Amygdala (tissue), 56 donors: Measurements from ENCODE around the gene RNF130.

Experiments used
- DNase-seq, 56 donors: peaks; one replicate each; lab custom pipeline; 2025; lab: John Stamatoyannopoulos, UW

Gene RNF130, protein sequence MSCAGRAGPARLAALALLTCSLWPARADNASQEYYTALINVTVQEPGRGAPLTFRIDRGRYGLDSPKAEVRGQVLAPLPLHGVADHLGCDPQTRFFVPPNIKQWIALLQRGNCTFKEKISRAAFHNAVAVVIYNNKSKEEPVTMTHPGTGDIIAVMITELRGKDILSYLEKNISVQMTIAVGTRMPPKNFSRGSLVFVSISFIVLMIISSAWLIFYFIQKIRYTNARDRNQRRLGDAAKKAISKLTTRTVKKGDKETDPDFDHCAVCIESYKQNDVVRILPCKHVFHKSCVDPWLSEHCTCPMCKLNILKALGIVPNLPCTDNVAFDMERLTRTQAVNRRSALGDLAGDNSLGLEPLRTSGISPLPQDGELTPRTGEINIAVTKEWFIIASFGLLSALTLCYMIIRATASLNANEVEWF

DNA sequence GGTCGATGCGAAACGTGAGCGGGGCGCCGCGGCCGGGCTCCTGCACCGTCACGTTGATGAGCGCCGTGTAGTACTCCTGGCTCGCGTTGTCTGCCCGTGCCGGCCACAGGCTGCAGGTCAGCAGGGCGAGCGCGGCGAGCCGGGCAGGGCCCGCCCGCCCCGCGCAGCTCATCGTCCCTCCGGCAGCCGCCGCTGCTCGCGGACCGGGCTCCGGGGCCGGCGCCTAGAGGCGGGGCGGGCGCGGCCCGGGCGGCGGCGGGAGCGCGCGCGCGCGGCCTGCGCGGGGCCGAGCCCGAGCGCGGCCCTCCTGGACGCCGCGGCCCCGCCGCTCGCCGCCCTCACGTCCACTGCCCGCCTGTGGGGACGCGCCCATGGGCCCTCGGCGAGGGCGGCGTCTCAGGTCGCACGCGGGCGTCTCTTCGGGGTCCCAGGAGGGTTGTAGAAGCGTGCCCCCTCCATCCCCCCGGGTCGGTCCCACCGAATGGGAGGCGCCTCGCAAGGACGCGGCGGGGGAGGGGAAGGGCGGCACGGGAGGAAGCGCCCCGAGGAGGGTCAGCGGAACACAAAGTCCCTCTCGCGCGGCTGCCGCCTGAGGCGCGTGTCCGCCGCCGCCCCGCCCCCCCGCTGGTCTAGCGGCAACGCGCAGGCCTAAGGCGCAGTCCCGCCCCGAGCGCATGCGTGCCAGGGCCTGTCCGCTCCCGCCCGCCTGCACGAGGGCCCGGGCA lies at the start of gene RNF130:
RNF130 (minus strand) TSS at position 229 of the 725 bp plus-strand sequence; CDS start at position 172, 57 bp downstream.
- peak in 55 of 56 donors; percentile 40 to 94 (median 82) for DNase-seq

DNA sequence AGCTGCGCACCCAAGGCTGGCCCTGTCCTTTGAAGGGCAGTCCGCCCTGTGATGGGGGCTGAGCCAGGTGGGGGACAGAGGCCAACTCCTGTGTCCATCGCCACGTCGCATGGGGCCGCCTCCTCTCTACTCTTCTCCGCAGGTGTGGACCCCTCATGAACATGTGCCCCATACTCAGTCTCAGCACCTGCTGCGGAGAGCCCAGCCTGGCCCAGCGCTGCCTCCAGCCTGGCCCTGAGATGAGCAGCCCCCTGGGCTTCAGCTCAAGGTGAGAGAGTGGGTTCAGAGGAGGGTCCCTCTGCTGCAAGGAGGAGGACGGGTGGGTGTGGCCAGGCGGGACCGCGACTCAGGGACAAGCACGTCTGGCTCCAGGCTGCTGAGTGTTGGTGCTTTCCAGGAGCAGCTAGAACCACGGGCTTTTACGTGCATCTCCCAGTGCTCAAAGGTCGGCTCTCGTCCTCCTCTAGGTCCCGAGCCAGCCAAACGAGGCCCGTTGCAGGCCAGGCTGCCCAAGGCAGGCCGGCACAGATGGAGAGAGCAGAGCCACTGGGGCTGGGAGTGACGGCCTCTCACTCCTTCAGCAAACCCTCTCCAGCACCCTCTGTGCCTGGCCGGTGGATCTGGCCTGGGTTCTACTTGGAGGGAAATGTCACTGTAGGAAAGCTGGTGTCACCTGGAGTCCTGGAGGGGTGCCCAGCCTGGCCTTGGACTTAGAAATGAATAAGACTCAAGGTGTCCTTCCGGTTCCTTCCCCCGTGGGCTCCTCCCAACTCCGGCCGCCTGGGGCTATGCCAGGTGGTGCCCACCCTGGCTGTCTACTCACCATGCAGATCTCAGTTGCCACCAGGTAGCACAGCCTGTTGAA lies 48.9 kb upstream of the RNF130 start:
- DNase-seq, result no peak

DNA sequence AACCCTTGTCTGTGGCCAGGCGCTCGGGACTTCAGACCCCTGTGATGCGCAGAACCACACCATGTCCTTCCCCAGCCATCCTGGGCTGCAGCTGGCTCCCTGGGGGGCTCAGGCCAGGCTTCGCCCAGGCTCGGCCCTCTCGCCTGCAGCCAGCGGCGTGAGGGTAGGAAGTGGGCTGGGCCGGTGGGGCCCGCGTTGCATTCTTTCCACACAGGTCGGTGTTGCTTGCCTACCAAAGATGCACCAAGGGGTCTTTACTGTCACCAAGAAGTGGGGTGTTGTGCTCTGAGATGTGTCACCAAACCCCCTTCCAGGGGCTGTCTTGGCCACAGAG lies 48.3 kb upstream of the RNF130 start:
- no peak for DNase-seq

DNA sequence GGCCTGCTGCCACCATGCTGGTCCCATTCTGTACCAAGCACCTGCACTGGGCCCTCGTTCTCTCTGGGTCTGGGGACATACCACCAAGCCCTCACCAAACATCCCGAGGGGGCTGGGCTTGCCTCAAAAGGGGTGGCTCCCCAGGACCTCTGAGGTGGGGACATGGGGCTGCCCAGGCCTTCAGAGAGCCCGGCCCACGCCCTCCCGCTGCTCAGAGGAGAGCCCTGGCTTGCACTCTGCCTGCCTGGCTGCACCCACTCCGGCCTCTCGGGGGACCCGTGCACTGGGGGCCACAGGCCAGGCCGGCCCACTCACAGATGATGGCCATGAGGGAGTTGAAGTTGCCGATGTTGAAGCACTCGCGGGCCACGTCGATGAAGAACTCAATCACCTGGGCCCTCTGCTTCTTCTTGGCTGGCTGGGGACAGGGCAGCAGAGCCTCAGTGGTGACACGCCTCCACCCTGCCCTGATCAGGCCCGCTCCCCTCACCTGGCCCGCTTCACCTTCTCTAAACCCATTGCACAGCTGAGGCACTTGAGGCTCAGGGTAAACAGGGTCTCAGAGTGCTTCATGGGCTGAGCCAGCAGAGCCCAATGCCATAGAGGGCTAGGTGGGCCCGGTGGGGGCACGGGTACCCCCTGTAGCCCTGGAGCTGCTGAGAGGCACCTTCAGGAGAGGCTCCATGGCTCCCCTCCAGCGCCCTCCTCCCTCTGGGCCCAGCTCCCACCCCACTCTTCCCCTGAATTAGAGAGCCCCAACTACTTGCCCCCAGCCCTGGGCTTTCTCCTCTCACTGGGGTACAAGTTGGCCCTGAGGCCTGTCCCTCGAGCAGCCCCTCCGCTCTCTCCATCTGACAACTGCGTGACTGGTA lies 47.7 kb upstream of the RNF130 start:
- no peak for DNase-seq

DNA sequence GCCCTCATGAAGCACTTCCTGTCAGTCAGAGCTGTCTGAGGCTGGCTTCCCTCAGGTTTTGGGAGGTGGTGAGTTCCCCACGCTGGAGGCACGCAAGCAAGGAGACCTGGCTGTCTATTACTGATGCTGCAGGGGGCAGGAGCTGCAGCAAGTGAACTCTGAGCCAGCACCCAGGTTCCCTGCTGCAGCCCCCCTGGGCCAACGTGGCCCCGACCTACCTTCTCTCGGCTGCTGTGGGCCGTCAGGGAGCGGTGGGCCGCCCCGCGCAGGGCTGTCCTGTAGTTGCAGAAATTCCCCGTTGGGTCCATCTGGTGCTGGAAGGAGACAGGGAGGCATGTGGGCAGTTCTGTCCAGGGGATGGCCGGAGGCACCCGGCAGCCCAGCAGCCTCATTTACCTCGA lies 46.8 kb upstream of the RNF130 start:
- no peak for DNase-seq

DNA sequence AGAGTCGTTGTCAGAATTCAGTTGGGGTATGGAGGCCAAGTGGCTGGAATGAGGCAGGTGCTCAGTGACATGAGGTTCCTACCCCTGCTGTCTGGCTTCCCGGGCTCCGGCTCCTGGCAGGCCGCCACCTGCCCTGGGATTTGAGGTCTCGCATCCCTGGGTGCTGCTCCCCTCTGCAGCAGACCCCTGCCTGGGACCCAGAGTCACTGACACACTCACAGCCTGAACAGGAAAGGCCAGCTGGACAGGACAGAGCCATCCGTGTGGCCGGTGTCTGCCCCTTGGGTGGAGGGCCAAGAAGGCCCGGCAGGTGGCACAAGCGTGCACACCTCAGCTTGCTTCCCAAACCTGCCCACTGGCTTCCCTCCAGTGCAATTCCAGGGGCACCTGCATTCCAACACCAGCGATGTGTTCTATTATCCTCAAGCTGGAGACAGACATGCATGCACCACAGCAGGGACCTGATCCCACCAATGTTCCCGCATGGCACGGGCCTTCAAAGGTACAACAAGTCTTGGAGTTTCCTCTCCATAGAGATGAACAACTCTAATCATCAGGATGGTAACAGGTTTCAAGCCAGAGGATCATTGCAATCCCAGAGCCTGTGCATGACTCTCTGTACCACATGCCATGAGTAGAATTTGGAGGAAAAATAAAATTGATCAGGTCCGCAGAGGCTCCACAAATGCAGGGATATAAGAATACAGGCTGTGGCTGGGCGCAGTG lies 45.6 kb upstream of the RNF130 start:
- DNase-seq, result no peak

DNA sequence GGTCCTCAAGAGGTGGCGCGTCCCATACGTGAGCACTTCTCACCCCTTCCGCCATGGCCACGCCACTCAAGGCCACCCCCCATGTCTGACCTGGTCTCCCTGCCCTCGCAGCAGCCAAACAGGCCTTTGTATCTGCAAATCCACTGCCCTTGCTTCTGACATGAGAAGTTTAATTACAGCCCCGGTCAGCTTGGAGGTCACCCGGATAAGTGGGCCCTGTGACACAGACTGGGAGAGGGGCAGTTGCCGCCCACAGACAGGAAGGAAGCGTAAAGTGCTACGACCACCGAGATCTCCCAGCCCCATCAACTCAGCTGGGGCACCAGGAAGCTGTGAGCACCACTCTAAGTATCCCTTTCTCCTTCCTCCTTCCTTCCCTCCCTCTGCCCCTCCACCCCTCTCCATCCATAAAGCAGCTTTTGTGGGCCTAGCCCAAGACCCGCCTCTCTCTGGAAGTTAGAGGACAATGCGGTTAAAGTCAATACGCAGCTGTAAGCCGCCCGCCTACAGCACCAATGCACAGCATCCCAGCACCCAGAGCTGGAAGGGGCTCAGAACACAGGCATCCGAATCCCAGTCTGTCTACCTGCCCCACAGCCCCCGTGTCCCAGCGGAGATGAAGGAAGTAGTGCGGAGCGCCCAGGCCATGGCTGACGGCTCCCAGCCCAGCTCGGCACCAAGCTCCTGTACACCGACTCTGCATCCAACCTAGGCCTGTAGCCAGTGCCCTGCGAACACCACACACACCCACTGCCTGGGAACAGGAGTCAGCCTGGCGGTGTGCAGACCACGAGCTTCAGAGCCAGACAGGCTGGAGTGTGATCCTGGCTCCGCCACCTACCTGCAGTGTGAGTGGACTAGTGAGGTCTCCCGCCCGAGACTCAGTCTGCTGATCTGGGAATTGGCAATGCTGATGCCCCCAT lies 44.8 kb upstream of the RNF130 start:
- DNase-seq, result no peak

DNA sequence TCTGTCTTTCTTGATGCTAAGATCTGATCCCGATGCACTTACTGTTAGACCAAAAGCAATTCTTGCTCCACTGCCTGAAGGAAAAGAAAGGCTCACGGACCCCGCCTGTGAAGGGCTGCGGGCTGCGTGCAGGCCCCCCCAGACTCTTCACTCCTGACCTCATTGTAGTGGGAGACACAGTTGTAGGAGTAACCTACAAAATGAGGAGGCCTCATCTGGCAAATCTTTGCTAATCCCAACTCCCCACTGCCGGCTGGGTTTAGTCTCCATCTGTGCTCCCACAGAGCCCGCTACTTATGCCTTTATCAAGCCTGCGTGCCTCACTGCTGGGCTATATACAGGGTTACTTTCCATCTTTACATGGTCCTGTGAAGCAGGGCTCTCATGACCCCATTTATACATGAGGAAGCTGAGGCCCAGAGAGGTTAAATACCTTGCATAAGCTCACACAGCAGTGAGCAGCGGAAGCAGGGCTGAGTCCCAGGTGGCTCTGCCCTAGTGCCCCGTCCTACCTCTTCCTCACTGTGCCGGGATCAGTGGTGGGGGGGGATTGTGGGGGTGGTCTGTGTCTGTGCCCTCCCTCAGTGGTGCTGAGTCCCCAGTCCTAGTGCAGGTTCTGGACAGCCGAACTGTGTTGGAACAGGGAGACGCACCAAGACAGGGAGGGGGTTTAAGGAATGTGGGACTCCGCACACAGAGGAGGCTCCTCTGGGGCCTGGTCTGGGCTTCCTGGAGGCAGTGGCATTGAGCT lies 43.9 kb upstream of the RNF130 start:
- no peak for DNase-seq

DNA sequence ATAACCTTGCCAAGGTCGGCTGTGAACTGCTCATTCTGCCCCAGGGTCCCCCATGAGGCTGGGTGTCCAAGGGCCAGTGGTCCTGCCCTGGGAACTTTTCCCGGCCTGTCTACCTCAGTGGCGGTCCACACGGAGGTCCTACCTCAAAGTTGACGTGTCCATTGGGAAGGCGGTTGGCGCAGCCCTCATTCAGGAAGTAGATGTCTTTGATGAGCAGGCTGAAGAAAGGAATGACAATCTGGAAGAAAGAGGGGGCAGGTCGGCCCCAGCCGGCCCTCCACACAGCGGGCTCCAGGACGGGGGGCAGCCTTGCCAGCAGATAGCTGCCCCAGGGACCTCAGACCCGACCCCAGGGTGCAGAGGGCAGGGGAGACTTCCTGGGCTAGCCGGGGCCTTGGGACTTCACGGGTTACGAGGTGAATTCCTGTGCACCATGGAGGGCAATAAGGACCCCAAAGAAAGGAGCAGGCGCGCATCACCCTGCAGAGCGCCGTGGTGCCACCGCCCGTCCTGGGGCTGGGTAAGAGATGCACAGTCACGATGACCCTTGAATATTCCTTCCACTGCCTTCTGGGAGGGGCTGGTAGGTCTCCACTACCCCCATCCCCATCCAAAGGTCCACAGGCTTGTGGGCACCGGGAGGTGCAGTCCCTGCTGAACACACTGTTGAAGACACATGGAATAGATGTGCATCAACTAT lies 42.9 kb upstream of the RNF130 start:
- no peak for DNase-seq

DNA sequence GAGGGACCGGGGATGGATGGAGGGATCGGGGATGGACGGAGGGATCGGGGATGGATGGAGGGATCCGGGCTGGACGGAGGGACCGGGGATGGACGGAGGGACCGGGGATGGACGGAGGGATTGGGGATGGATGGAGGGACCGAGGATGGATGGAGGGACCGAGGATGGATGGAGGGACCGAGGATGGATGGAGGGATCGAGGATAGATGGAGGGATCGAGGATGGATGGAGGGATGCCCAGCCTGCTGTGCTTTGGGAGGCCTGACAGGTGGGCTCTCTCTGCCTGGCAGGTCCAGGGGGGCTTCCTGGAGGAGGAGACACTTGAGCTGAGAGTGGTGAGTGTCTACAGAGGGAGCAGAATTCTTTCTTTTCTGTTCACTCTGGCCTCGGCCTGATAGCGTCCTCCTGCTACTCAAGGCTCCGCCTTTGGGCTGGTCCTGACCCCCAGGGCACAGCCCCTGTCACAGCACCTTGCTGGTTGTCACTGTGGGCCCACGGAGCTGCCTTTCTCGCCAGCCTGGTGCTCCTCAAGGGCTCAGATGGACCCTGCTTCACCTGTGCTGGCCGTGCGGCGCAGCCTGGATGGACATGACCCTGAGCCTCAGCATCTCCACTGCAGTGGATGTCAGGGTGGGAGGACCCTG lies 42.2 kb upstream of the RNF130 start:
- no peak for DNase-seq

DNA sequence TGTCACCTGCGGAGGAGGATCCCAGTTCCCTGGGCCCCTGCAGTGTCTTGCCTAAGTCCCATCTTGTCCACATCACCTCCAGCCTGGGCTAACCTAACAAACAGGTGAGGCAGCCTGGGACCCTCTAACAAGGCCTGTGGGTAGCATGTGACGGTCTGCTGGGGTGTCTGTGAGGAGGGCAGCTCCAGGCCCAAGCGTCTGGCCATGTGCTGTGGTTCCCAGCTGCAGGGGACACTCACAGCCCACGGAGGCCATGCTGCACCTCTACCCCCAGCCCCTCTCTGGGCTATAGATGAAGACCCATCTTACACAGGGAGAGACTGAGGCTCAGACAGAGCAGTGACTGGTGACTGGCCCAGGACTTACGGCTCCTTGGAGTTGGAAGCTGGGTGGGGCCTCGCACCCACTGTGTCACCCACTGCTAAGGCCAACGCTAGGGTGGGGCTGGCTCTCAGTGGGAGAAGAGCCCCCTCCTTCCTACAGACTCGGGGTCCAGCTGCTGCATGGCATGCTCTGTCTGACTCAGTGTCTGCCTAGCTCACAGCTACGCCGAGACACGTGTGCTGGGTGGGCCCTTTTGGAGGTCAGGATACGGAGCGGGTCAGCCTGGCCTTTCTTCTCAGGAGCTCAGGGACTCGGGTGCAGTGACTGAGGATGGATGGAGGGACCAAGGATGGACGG lies 40.8 kb upstream of the RNF130 start:
- DNase-seq, result no peak

DNA sequence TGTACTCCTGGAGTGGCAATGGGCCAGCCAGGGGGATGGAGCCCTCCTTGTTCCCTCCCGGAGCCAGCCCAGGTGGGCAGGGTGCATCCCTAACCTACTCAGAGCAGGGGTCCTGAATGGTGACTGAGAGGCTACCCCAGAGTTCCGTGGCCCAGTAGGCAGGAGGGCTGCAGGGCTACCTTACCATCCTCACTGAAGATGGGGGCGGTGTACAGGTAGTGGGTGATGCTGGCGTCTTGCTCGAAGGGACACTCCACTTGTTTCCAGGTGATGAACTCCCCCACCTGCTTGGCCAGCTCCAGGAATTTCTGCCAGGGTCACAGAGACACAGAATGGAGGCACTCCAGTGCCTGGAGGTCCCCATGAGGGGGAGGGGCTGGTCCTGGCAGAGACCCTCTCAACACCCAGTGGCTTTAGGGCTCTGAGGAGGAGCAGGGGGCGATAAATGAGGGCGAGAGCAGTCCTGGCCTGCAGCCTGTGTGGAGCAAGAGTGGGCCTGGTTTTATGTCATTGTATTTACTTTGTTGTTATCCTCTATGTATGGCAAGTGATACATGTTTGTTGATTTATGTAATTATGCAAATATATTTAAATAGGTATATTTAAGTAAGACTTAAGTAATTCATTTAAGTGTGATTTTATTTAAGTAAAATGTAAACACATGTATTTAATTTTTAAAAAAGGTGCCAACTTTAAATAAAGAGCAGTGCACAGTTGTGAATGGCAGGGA lies 39.9 kb upstream of the RNF130 start:
- no peak for DNase-seq

DNA sequence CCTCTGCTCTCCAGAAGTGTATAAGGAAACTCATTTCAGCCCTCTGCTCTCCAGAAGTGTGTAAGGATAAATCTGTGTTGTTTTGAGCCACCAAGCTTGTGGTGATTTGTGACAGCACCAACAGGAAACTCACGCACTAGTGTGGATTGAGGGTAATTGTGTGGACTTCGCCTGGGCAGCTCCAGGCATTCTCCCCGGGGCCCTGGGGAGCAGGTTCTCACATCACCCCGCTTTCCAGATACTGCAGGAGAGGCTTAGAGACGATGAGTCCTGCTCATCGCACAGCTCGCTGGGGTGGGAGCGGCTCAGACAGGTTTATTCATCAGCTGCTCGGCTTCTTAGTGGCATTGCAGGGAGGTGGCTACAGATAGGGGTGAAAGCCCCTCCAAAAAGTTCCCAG lies 38.4 kb upstream of the RNF130 start:
- DNase-seq, result no peak

DNA sequence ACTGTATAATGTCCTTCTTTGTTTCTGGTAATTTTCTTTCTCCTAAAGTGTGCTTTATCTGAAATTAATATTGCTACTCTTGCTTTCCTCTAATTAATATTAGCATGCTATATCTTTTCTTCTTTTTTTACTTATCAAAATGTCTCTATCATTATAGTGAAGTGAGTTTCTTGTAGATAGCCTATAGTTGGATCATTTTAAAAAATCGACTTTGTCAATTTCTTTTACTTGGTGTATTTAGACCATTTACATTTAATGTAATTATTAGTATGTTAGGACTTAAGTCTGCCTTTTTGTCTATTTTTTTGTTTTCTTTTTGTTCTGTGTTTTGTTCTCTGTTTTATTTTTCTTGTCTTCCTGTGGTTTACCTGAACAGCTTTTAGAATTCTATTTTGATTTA lies 35.4 kb upstream of the RNF130 start:
- no peak for DNase-seq

DNA sequence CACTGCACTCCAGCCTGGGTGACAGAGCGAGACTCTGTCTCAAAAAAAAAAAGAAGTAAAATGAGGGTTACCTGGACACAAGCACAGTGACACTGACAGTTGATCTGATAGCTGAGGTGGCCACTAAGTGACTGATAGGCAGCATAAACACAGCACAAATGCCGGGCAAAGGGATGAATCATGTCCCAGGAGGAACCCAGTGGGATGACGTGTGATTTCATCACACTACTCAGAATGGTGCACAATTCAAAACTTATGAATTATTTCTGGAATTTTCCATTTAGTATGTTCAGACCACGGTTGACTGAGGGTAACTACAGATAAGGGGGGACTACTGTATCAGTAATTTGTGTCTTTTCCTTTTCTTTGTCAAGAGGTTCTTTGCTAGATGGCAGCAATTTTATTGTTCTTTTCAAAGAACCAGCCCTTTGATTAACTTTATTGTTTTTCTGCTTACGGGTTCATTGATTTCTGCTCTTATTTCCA lies 34.3 kb upstream of the RNF130 start:
- no peak for DNase-seq
